ENCODE results near the gene SEC62. TPM values are rescaled to one million over a fixed set of nuclear protein-coding genes. Genes with fewer than 3 reads are reported as not detected.

Gene SEC62
- total and polyA plus RNA-seq, 9 of the 15 experiments (the other 6 are each of a cell fraction or from before 2014, with no cell fraction given): 34.5 to 152 (median 51.8) TPM

DNA sequence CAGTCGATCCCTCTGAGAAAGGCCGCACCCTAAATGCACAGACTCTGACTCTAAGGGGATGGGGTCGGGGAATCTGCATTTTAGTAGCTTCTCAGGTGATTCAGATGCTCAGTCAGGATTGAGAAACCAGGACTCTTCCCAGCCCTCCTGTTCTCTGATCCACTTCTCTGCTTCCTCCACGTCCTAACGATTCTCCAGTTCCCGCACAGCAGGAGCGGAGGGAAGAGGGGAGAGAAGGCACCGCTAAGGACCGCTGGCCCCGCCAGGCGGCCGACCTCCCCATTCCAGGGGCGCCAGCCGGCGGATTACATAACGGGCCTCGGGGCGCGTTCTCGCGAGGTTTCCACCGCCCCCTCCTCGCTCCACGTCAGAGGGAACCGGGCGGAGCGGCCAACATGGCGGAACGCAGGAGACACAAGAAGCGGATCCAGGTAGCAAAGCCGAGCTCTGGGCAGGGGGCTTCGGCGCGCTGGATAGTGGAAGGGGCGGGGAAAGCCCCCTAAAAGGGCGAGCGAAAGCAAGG is at the start of gene SEC62 (continued):
- TF ChIP-seq RAD21 (CRISPR knock-in tag; conservative IDR thresholded peaks at IDR 0.05 in 1 of 2, IDR thresholded peaks at IDR 0.05 in 1 of 2) (peak; percentile 82 to 91), TOE1 (IDR thresholded peaks at IDR 0.05; ENCODE audit: borderline replicate concordance) (peak; percentile 61; the same call in 1 of the 2 replicates), TOE1 (CRISPR knock-in tag; IDR thresholded peaks at IDR 0.05; ENCODE audit: borderline replicate concordance, low read depth) (no peak), RCOR1 (IDR thresholded peaks at IDR 0.05; ENCODE audit: borderline replicate concordance in 1 of 2, low read depth in 2 of 2, low read length in 2 of 2) (peak in 1 of 2 experiments; percentile 64; a peak in 1 of 4 replicates), ATF3 (IDR thresholded peaks at IDR 0.05) (peak; percentile 46), ATF3 (CRISPR knock-in tag; conservative IDR thresholded peaks at IDR 0.05) (no peak), SMARCA4 (IDR thresholded peaks at IDR 0.05) (0 out of 2 replicates have a peak, but pooled peaks have one; percentile 15), RB1 (IDR thresholded peaks at IDR 0.05; ENCODE audit: low read depth) (peak; percentile 88; the same call in 1 of the 2 replicates), HBP1 (CRISPR knock-in tag; IDR thresholded peaks at IDR 0.05) (0 out of 2 replicates have a peak, but pooled peaks have one; percentile 10), JUNB (CRISPR knock-in tag; conservative IDR thresholded peaks at IDR 0.05) (0 out of 2 replicates have a peak, but pooled peaks have one; percentile 26), FOXA3 (CRISPR knock-in tag; conservative IDR thresholded peaks at IDR 0.05 in 1 of 2, IDR thresholded peaks at IDR 0.05 in 1 of 2) (0 out of 4 replicates have a peak, but pooled peaks of 1 of the 2 experiments have one; percentile 19), DIDO1 (tag; IDR thresholded peaks at IDR 0.05; ENCODE audit: low read depth) (peak; percentile 33; the same call in 1 of the 2 replicates), NFRKB (IDR thresholded peaks at IDR 0.05; ENCODE audit: low read depth) (peak; percentile 90), EGR1 (conservative IDR thresholded peaks at IDR 0.05) (peak; percentile 96)
- TF ChIP-seq, protein P1, sequence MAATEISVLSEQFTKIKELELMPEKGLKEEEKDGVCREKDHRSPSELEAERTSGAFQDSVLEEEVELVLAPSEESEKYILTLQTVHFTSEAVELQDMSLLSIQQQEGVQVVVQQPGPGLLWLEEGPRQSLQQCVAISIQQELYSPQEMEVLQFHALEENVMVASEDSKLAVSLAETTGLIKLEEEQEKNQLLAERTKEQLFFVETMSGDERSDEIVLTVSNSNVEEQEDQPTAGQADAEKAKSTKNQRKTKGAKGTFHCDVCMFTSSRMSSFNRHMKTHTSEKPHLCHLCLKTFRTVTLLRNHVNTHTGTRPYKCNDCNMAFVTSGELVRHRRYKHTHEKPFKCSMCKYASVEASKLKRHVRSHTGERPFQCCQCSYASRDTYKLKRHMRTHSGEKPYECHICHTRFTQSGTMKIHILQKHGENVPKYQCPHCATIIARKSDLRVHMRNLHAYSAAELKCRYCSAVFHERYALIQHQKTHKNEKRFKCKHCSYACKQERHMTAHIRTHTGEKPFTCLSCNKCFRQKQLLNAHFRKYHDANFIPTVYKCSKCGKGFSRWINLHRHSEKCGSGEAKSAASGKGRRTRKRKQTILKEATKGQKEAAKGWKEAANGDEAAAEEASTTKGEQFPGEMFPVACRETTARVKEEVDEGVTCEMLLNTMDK (IDR thresholded peaks at IDR 0.05; ENCODE audit: borderline replicate concordance, insufficient read depth, low read depth, low read length, poor library complexity, severe bottlenecking): peak; percentile 14
- TF ChIP-seq, protein P2, sequence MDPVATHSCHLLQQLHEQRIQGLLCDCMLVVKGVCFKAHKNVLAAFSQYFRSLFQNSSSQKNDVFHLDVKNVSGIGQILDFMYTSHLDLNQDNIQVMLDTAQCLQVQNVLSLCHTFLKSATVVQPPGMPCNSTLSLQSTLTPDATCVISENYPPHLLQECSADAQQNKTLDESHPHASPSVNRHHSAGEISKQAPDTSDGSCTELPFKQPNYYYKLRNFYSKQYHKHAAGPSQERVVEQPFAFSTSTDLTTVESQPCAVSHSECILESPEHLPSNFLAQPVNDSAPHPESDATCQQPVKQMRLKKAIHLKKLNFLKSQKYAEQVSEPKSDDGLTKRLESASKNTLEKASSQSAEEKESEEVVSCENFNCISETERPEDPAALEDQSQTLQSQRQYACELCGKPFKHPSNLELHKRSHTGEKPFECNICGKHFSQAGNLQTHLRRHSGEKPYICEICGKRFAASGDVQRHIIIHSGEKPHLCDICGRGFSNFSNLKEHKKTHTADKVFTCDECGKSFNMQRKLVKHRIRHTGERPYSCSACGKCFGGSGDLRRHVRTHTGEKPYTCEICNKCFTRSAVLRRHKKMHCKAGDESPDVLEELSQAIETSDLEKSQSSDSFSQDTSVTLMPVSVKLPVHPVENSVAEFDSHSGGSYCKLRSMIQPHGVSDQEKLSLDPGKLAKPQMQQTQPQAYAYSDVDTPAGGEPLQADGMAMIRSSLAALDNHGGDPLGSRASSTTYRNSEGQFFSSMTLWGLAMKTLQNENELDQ (CRISPR knock-in tag; IDR thresholded peaks at IDR 0.05; ENCODE audit: borderline replicate concordance): peak; percentile 83; the same call in 1 of the 2 replicates
